ENCODE results near the gene WWC2. TPM values are rescaled to one million over a fixed set of nuclear protein-coding genes. Genes with fewer than 3 reads are reported as not detected.
"Not testable (repeated sequence)": the region's sequence is repeated elsewhere in the genome, so short reads cannot be mapped to it uniquely, and the experiment has no call there.

The WWC2 gene
- total RNA-seq, 1 donor from 2014 or later, result 17.3 TPM

GRCh38 chr4:183100298-183100599 lies 1.2 kb downstream of the WWC2 start:
- DNase-seq (ENCODE audit: low read depth), result no peak

GRCh38 chr4:183100827-183101226 lies 1.8 kb downstream of the WWC2 start:
- DNase-seq (ENCODE audit: low read depth), result no peak

- no peak for DNase-seq (ENCODE audit: low read depth)
Measured at GRCh38 chr4:183101956-183102480, 3.0 kb downstream of the WWC2 start.

- no peak for DNase-seq (ENCODE audit: low read depth)
Measured at GRCh38 chr4:183105092-183105491, 6.0 kb downstream of the WWC2 start.

GRCh38 chr4:183106839-183107238 lies 7.8 kb downstream of the WWC2 start:
- no peak for DNase-seq (ENCODE audit: low read depth)

GRCh38 chr4:183107891-183108459 lies 8.9 kb downstream of the WWC2 start:
- no peak for DNase-seq (ENCODE audit: low read depth)

- no peak for DNase-seq (ENCODE audit: low read depth)
Measured at GRCh38 chr4:183110244-183110643, 11.2 kb downstream of the WWC2 start.

- DNase-seq (ENCODE audit: low read depth), result no peak
Measured at GRCh38 chr4:183111452-183111885, 12.4 kb downstream of the WWC2 start.

GRCh38 chr4:183118141-183118540 lies 19.1 kb downstream of the WWC2 start:
- no peak for DNase-seq (ENCODE audit: low read depth)

- peak; percentile 82 for DNase-seq (ENCODE audit: low read depth)
Measured at GRCh38 chr4:183118585-183118984, 19.5 kb downstream of the WWC2 start.

- not testable (repeated sequence) for DNase-seq (ENCODE audit: low read depth)
Measured at GRCh38 chr4:183121660-183122059, 22.6 kb downstream of the WWC2 start.

GRCh38 chr4:183124228-183124627 lies 25.2 kb downstream of the WWC2 start:
- no peak for DNase-seq (ENCODE audit: low read depth)

GRCh38 chr4:183124865-183125264 lies 25.8 kb downstream of the WWC2 start:
- no peak for DNase-seq (ENCODE audit: low read depth)

GRCh38 chr4:183129125-183129524 lies 30.1 kb downstream of the WWC2 start:
- no peak for DNase-seq (ENCODE audit: low read depth)

- DNase-seq (ENCODE audit: low read depth), result no peak
Measured at GRCh38 chr4:183129675-183130074, 30.6 kb downstream of the WWC2 start.

- DNase-seq (ENCODE audit: low read depth), result no peak
Measured at GRCh38 chr4:183130328-183131155, 31.5 kb downstream of the WWC2 start.

GRCh38 chr4:183132081-183132480 lies 33.0 kb downstream of the WWC2 start:
- DNase-seq (ENCODE audit: low read depth), result no peak

GRCh38 chr4:183132865-183133264 lies 33.8 kb downstream of the WWC2 start:
- DNase-seq (ENCODE audit: low read depth), result no peak

- no peak for DNase-seq (ENCODE audit: low read depth)
Measured at GRCh38 chr4:183136855-183137254, 37.8 kb downstream of the WWC2 start.

GRCh38 chr4:183139058-183139750 lies 40.1 kb downstream of the WWC2 start:
- DNase-seq (ENCODE audit: low read depth), result no peak

- no peak for DNase-seq (ENCODE audit: low read depth)
Measured at GRCh38 chr4:183139972-183140570, 41.0 kb downstream of the WWC2 start.

GRCh38 chr4:183140911-183141320 lies 41.9 kb downstream of the WWC2 start:
- peak; percentile 30 for DNase-seq (ENCODE audit: low read depth)
